Measurements from ENCODE around the gene C3orf20. TPM values are rescaled to one million over a fixed set of nuclear protein-coding genes. Genes with fewer than 3 reads are reported as not detected.

The C3orf20 gene
- total RNA-seq, 1 experiment from 2014 or later, result not detected

- no peak for TF ChIP-seq RELA (CRISPR knock-in tag; IDR thresholded peaks at IDR 0.05; ENCODE audit: borderline replicate concordance)
Measured at GRCh38 chr3:14761866-14762265, 86.9 kb downstream of the C3orf20 start (continued).

DNA sequence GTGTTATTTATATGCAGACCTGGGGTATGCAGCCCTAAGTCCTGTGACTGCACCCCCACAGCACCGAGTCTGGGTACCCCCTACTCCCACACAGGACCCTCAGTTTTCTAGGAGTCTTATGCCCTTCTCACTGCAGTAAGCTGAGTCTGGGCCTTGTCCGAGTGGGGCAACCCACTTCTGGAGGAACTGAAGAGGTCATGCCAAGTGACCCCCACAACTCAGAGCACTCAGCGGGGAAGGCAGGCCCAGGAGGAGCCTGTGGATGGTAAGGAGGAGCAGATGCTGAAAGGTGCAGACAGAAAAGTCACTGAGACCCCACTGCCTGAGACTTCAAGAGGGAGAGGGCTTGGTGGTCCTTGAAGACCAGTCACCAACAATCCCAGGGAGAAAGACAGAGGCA, 87.8 kb downstream of the C3orf20 start:
- CTCF ChIA-PET, result interaction anchor here (1.4 to 2.6 kb wide), 3 partner anchors 10 to 18 kb away, joined by 6 to 12 read pairs (median 10); no protein-coding TSS in a partner anchor
- Mint-ChIP-seq H3K27ac (no peak overlapping the region), H3K36me3 (no peaks in the 10 kb centered on the region), H3K4me3 (no peak overlapping the region), H3K4me1 (peaks cover 4% of the 10 kb centered on the region), H3K27me3 (ENCODE audit: low read depth) (no peaks in the 10 kb centered on the region; the same call in 1 of the 2 replicates), H3K9me3 (no peaks in the 10 kb centered on the region)
- no peak for DNase-seq (ENCODE audit: low spot score)
- no peak for TF ChIP-seq NR1H2 (CRISPR knock-in tag; IDR thresholded peaks at IDR 0.05)
- TF ChIP-seq ATF2 (CRISPR knock-in tag; IDR thresholded peaks at IDR 0.05; ENCODE audit: borderline replicate concordance, low read depth), result no peak
- TF ChIP-seq, protein P1, sequence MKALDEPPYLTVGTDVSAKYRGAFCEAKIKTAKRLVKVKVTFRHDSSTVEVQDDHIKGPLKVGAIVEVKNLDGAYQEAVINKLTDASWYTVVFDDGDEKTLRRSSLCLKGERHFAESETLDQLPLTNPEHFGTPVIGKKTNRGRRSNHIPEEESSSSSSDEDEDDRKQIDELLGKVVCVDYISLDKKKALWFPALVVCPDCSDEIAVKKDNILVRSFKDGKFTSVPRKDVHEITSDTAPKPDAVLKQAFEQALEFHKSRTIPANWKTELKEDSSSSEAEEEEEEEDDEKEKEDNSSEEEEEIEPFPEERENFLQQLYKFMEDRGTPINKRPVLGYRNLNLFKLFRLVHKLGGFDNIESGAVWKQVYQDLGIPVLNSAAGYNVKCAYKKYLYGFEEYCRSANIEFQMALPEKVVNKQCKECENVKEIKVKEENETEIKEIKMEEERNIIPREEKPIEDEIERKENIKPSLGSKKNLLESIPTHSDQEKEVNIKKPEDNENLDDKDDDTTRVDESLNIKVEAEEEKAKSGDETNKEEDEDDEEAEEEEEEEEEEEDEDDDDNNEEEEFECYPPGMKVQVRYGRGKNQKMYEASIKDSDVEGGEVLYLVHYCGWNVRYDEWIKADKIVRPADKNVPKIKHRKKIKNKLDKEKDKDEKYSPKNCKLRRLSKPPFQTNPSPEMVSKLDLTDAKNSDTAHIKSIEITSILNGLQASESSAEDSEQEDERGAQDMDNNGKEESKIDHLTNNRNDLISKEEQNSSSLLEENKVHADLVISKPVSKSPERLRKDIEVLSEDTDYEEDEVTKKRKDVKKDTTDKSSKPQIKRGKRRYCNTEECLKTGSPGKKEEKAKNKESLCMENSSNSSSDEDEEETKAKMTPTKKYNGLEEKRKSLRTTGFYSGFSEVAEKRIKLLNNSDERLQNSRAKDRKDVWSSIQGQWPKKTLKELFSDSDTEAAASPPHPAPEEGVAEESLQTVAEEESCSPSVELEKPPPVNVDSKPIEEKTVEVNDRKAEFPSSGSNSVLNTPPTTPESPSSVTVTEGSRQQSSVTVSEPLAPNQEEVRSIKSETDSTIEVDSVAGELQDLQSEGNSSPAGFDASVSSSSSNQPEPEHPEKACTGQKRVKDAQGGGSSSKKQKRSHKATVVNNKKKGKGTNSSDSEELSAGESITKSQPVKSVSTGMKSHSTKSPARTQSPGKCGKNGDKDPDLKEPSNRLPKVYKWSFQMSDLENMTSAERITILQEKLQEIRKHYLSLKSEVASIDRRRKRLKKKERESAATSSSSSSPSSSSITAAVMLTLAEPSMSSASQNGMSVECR (CRISPR knock-in tag; IDR thresholded peaks at IDR 0.05; ENCODE audit: borderline replicate concordance), result no peak
- TF ChIP-seq, protein P2, sequence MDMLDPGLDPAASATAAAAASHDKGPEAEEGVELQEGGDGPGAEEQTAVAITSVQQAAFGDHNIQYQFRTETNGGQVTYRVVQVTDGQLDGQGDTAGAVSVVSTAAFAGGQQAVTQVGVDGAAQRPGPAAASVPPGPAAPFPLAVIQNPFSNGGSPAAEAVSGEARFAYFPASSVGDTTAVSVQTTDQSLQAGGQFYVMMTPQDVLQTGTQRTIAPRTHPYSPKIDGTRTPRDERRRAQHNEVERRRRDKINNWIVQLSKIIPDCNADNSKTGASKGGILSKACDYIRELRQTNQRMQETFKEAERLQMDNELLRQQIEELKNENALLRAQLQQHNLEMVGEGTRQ (CRISPR knock-in tag; IDR thresholded peaks at IDR 0.05), result no peak
- no peak for TF ChIP-seq RELA (CRISPR knock-in tag; IDR thresholded peaks at IDR 0.05; ENCODE audit: borderline replicate concordance)
- no peak for TF ChIP-seq KAT7 (CRISPR knock-in tag; IDR thresholded peaks at IDR 0.05; ENCODE audit: borderline replicate concordance)
- TF ChIP-seq, protein P3, sequence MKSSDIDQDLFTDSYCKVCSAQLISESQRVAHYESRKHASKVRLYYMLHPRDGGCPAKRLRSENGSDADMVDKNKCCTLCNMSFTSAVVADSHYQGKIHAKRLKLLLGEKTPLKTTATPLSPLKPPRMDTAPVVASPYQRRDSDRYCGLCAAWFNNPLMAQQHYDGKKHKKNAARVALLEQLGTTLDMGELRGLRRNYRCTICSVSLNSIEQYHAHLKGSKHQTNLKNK (CRISPR knock-in tag; IDR thresholded peaks at IDR 0.05), result no peak
- no peak for TF ChIP-seq ZNF423 (CRISPR knock-in tag; IDR thresholded peaks at IDR 0.05)
- TF ChIP-seq ZNF317 (CRISPR knock-in tag; IDR thresholded peaks at IDR 0.05; ENCODE audit: borderline replicate concordance, low read depth), result no peak
- no peak for TF ChIP-seq ZNF138 (CRISPR knock-in tag; conservative IDR thresholded peaks at IDR 0.05)
- TF ChIP-seq PREB (CRISPR knock-in tag; IDR thresholded peaks at IDR 0.05; ENCODE audit: borderline replicate concordance), result no peak
- TF ChIP-seq CREB1 (CRISPR knock-in tag; IDR thresholded peaks at IDR 0.05), result no peak
- TF ChIP-seq ZNF121 (CRISPR knock-in tag; IDR thresholded peaks at IDR 0.05), result no peak
- TF ChIP-seq OVOL2 (CRISPR knock-in tag; IDR thresholded peaks at IDR 0.05; ENCODE audit: borderline replicate concordance), result no peak
- no peak for TF ChIP-seq ZNF232 (CRISPR knock-in tag; IDR thresholded peaks at IDR 0.05)
- no peak for ATAC-seq
- POLR2A ChIA-PET, result no interaction called here

Measured in WTC11 (cell line).